ENCODE results near the gene FAM216A. TPM values are rescaled to one million over a fixed set of nuclear protein-coding genes. Genes with fewer than 3 reads are reported as not detected.

The FAM216A gene
- total RNA-seq, 1 experiment from 2014 or later = 10.1 TPM

GRCh38 chr12:110444455-110444854 lies 24.2 kb upstream of the FAM216A start:
- Histone ChIP-seq H2AFZ (ENCODE audit: low read depth, low read length, poor library complexity, severe bottlenecking) (no peak overlapping the region), H3K9me2 (ENCODE audit: insufficient read depth) (no peaks in the 10 kb centered on the region), H3K4me2 (ENCODE audit: low read length) (no peak overlapping the region), H3K36me3 (ENCODE audit: control insufficient read depth in 1 of 2, insufficient read depth in 2 of 2, low read length in 2 of 2) (peaks cover 22% of the 10 kb centered on the region in 2 experiments), H3K9me3 (ENCODE audit: control insufficient read depth in 1 of 2, insufficient read depth in 1 of 2, low read depth in 1 of 2, low read length in 2 of 2) (no peaks in the 10 kb centered on the region), H3K4me1 (ENCODE audit: control insufficient read depth in 1 of 2, insufficient read depth in 2 of 2, low read length in 2 of 2) (peaks cover 0 to 8% of the 10 kb centered on the region in 2 experiments; a peak in 2 of 4 replicates), H3K27ac (ENCODE audit: low read depth, low read length) (no peak overlapping the region), H3K79me2 (ENCODE audit: insufficient read depth, low read length) (peaks cover 35% of the 10 kb centered on the region), H3K4me3 (replicated peaks in 1 of 2; ENCODE audit: low read depth in 1 of 2, low read length in 2 of 2) (no peak overlapping the region), H3K9ac (ENCODE audit: low read length) (no peak overlapping the region), H4K20me1 (ENCODE audit: insufficient read depth) (no peaks in the 10 kb centered on the region), H3K27me3 (ENCODE audit: insufficient read depth, low read length) (no peaks in the 10 kb centered on the region)
- POLR2A ChIA-PET = no interaction called here
- intact Hi-C loops (cut with micrococcal nuclease) = no loop called here
- ATAC-seq = no peak
- no TSS peak for BruUV-seq (replicated peaks)
- TF ChIP-seq SP1 (IDR thresholded peaks at IDR 0.05; ENCODE audit: low read depth) (no peak), EGR1 (IDR thresholded peaks at IDR 0.05; ENCODE audit: low read depth) (no peak), TCF7L2 (IDR thresholded peaks at IDR 0.05; ENCODE audit: borderline replicate concordance, extremely low read depth, insufficient read depth, insufficient read length) (no peak), ELF1 (IDR thresholded peaks at IDR 0.05; ENCODE audit: borderline replicate concordance, low read depth) (no peak), CBX3 (IDR thresholded peaks at IDR 0.05; ENCODE audit: low read depth) (no peak), SIN3A (IDR thresholded peaks at IDR 0.05; ENCODE audit: low read depth) (no peak), CTCF (IDR thresholded peaks at IDR 0.05 in 2 of 3, conservative IDR thresholded peaks at IDR 0.05 in 1 of 3; ENCODE audit: borderline replicate concordance in 1 of 3, insufficient read depth in 1 of 3, low read depth in 2 of 3, low read length in 2 of 3) (no peak), RAD21 (IDR thresholded peaks at IDR 0.05; ENCODE audit: low read depth) (no peak), REST (IDR thresholded peaks at IDR 0.05; ENCODE audit: low read depth) (no peak), FOSL1 (IDR thresholded peaks at IDR 0.05; ENCODE audit: low read depth) (no peak), YY1 (IDR thresholded peaks at IDR 0.05; ENCODE audit: extremely low read depth, insufficient replicate concordance, low read depth, low read length) (no peak), SRF (IDR thresholded peaks at IDR 0.05; ENCODE audit: low read depth) (no peak), ATF3 (IDR thresholded peaks at IDR 0.05) (no peak), JUND (IDR thresholded peaks at IDR 0.05) (no peak)
- CTCF ChIA-PET = no interaction called here
- DNase-seq (ENCODE audit: low read depth, low spot score) = no peak
- RAD21 ChIA-PET (ENCODE audit: low non-redundant PET in 1 of 2, low total read pairs in 2 of 2, uncharacterized antibody in 2 of 2, unreplicated experiment in 2 of 2) = no interaction called here
